ENCODE results near the gene PRKG1.

GRCh38 chr10:51747216-51747615 lies 672.9 kb downstream of the PRKG1 start:
- no peak for TF ChIP-seq CTCF (IDR thresholded peaks at IDR 0.05; ENCODE audit: low read depth, low read length)
- TF ChIP-seq EZH2phosphoT487 (IDR thresholded peaks at IDR 0.05; ENCODE audit: low read depth) = no peak

All from OCI-LY3 (cell line).